ENCODE results near the gene SLC2A4RG.

Gene SLC2A4RG

GRCh38 chr20:63697357-63697867, 42.2 kb upstream of the SLC2A4RG start:
- Histone ChIP-seq H3K27me3 (ENCODE audit: insufficient read depth, poor library complexity, severe bottlenecking) (no peaks in the 10 kb centered on the region), H3K4me1 (ENCODE audit: insufficient read depth, poor library complexity, severe bottlenecking) (peaks cover 32% of the 10 kb centered on the region), H3K27ac (ENCODE audit: poor library complexity, severe bottlenecking) (peak overlapping the region; percentile 96), H3K4me3 (ENCODE audit: severe bottlenecking) (peak overlapping the region; percentile 44), H3K9me3 (ENCODE audit: severe bottlenecking) (no peaks in the 10 kb centered on the region), H3K36me3 (ENCODE audit: low read depth) (peaks cover 49% of the 10 kb centered on the region)
- DNase-seq (ENCODE audit: low spot score) (peak; percentile 88), ATAC-seq (ENCODE audit: low read depth) (peak; percentile 14)
- TF ChIP-seq CTCF (IDR thresholded peaks at IDR 0.05; ENCODE audit: poor library complexity, severe bottlenecking), result peak; percentile 28

- no peak for TF ChIP-seq CTCF (IDR thresholded peaks at IDR 0.05; ENCODE audit: poor library complexity, severe bottlenecking)
- Histone ChIP-seq H3K36me3 (ENCODE audit: low read depth) (peaks cover 49% of the 10 kb centered on the region), H3K4me3 (ENCODE audit: severe bottlenecking) (peak overlapping the region; percentile 44), H3K9me3 (ENCODE audit: severe bottlenecking) (no peaks in the 10 kb centered on the region), H3K4me1 (ENCODE audit: insufficient read depth, poor library complexity, severe bottlenecking) (peaks cover 32% of the 10 kb centered on the region), H3K27me3 (ENCODE audit: insufficient read depth, poor library complexity, severe bottlenecking) (no peaks in the 10 kb centered on the region), H3K27ac (ENCODE audit: poor library complexity, severe bottlenecking) (peak overlapping the region; percentile 96)
- DNase-seq (ENCODE audit: low spot score) (peak; percentile 89), ATAC-seq (ENCODE audit: low read depth) (no peak)
These were observed 41.6 kb upstream of the SLC2A4RG start for GRCh38 chr20:63697868-63698545.

GRCh38 chr20:63698739-63699465, 40.7 kb upstream of the SLC2A4RG start:
- peaks cover 32% of the 10 kb centered on the region for H3K4me1 ChIP-seq (ENCODE audit: insufficient read depth, poor library complexity, severe bottlenecking)
- H3K27me3 ChIP-seq (ENCODE audit: insufficient read depth, poor library complexity, severe bottlenecking), result no peaks in the 10 kb centered on the region
- peaks cover 46% of the 10 kb centered on the region for H3K36me3 ChIP-seq (ENCODE audit: low read depth)
- ATAC-seq (ENCODE audit: low read depth), result peak; percentile 50
- peak; percentile 100 for DNase-seq (ENCODE audit: low spot score)
- H3K9me3 ChIP-seq (ENCODE audit: severe bottlenecking), result no peaks in the 10 kb centered on the region
- no peak for TF ChIP-seq CTCF (IDR thresholded peaks at IDR 0.05; ENCODE audit: poor library complexity, severe bottlenecking)
- H3K27ac ChIP-seq (ENCODE audit: poor library complexity, severe bottlenecking), result peak overlapping the region; percentile 96
- H3K4me3 ChIP-seq (ENCODE audit: severe bottlenecking), result peak overlapping the region; percentile 44

GRCh38 chr20:63699466-63700198, 39.9 kb upstream of the SLC2A4RG start:
- no peak overlapping the region for H3K4me3 ChIP-seq (ENCODE audit: severe bottlenecking)
- DNase-seq (ENCODE audit: low spot score), result peak; percentile 85
- peaks cover 32% of the 10 kb centered on the region for H3K4me1 ChIP-seq (ENCODE audit: insufficient read depth, poor library complexity, severe bottlenecking)
- H3K36me3 ChIP-seq (ENCODE audit: low read depth), result peaks cover 44% of the 10 kb centered on the region
- H3K27me3 ChIP-seq (ENCODE audit: insufficient read depth, poor library complexity, severe bottlenecking), result no peaks in the 10 kb centered on the region
- no peak for ATAC-seq (ENCODE audit: low read depth)
- H3K9me3 ChIP-seq (ENCODE audit: severe bottlenecking), result no peaks in the 10 kb centered on the region
- H3K27ac ChIP-seq (ENCODE audit: poor library complexity, severe bottlenecking), result peak overlapping the region; percentile 96
- TF ChIP-seq CTCF (IDR thresholded peaks at IDR 0.05; ENCODE audit: poor library complexity, severe bottlenecking), result no peak

Measured in RWPE2 (cell line).